ENCODE results near the gene DNAJC1.
"Not testable (repeated sequence)": the region's sequence is repeated elsewhere in the genome, so short reads cannot be mapped to it uniquely, and the experiment has no call there.

Gene DNAJC1

GRCh38 chr10:21899736-21900135 lies 103.8 kb downstream of the DNAJC1 start:
- no peak for DNase-seq

GRCh38 chr10:21895932-21896331 lies 107.6 kb downstream of the DNAJC1 start:
- no peak for DNase-seq

GRCh38 chr10:21894648-21895342 lies 108.7 kb downstream of the DNAJC1 start:
- no peak for DNase-seq

- no peak for DNase-seq
Observed at GRCh38 chr10:21891439-21891838, 112.1 kb downstream of the DNAJC1 start.

GRCh38 chr10:21889477-21890275 lies 113.9 kb downstream of the DNAJC1 start:
- DNase-seq = no peak

- no peak for DNase-seq
Observed at GRCh38 chr10:21888959-21889358, 114.6 kb downstream of the DNAJC1 start.

- no peak for DNase-seq
Observed at GRCh38 chr10:21885940-21886339, 117.6 kb downstream of the DNAJC1 start.

GRCh38 chr10:21873198-21873597 lies 130.3 kb downstream of the DNAJC1 start:
- no peak for DNase-seq

- DNase-seq = not testable (repeated sequence)
Observed at GRCh38 chr10:21872771-21873170, 130.8 kb downstream of the DNAJC1 start.

- no peak for DNase-seq
Observed at GRCh38 chr10:21870849-21871248, 132.7 kb downstream of the DNAJC1 start.

GRCh38 chr10:21869087-21869486 lies 134.4 kb downstream of the DNAJC1 start:
- DNase-seq = not testable (repeated sequence)

- no peak for DNase-seq
Observed at GRCh38 chr10:21860718-21861117, 142.8 kb downstream of the DNAJC1 start.

- DNase-seq = no peak
Observed at GRCh38 chr10:21858455-21858854, 145.1 kb downstream of the DNAJC1 start.

GRCh38 chr10:21849607-21850006 lies 153.9 kb downstream of the DNAJC1 start:
- no peak for DNase-seq

- DNase-seq = no peak
Observed at GRCh38 chr10:21843645-21844044, 159.9 kb downstream of the DNAJC1 start.

- not testable (repeated sequence) for DNase-seq
Observed at GRCh38 chr10:21841273-21841672, 162.3 kb downstream of the DNAJC1 start.

- not testable (repeated sequence) for DNase-seq
Observed at GRCh38 chr10:21837487-21837886, 166.0 kb downstream of the DNAJC1 start.

GRCh38 chr10:21834574-21834973 lies 169.0 kb downstream of the DNAJC1 start:
- not testable (repeated sequence) for DNase-seq

- DNase-seq = no peak
Observed at GRCh38 chr10:21832821-21833130, 170.8 kb downstream of the DNAJC1 start.

GRCh38 chr10:21831986-21832820 lies 171.3 kb downstream of the DNAJC1 start:
- no peak for DNase-seq

- DNase-seq = no peak
Observed at GRCh38 chr10:21830037-21830436, 173.5 kb downstream of the DNAJC1 start.

- DNase-seq = no peak
Observed at GRCh38 chr10:21827308-21827707, 176.2 kb downstream of the DNAJC1 start.

GRCh38 chr10:21826725-21827124 lies 176.8 kb downstream of the DNAJC1 start:
- DNase-seq = no peak

GRCh38 chr10:21825345-21825744 lies 178.2 kb downstream of the DNAJC1 start:
- no peak for DNase-seq
